ENCODE results near the gene ACP4.

Gene ACP4

GRCh38 chr19:50833802-50834167 lies 43.6 kb downstream of the ACP4 start:
- no peak for DNase-seq (ENCODE audit: low read depth)

GRCh38 chr19:50835103-50835784 lies 45.0 kb downstream of the ACP4 start:
- TF ChIP-seq CTCF (conservative IDR thresholded peaks at IDR 0.05; ENCODE audit: control insufficient read depth, insufficient read depth, low read depth, low read length): no peak
- no peak for DNase-seq (ENCODE audit: low read depth)
- peak overlapping the region; percentile 48 for H3K4me3 ChIP-seq (ENCODE audit: control insufficient read depth, low read depth, low read length)

More at GRCh38 chr19:50833802-50834167, 43.6 kb downstream of the ACP4 start:
- H3K4me3 ChIP-seq (ENCODE audit: control insufficient read depth, low read depth, low read length): no peak overlapping the region
- TF ChIP-seq CTCF (conservative IDR thresholded peaks at IDR 0.05; ENCODE audit: control insufficient read depth, insufficient read depth, low read depth, low read length): no peak

GRCh38 chr19:50835785-50836542 lies 45.7 kb downstream of the ACP4 start:
- DNase-seq (ENCODE audit: low read depth): peak; percentile 37
- peak overlapping the region; percentile 48 for H3K4me3 ChIP-seq (ENCODE audit: control insufficient read depth, low read depth, low read length)
- no peak for TF ChIP-seq CTCF (conservative IDR thresholded peaks at IDR 0.05; ENCODE audit: control insufficient read depth, insufficient read depth, low read depth, low read length)

GRCh38 chr19:50836543-50837195 lies 46.5 kb downstream of the ACP4 start:
- TF ChIP-seq CTCF (conservative IDR thresholded peaks at IDR 0.05; ENCODE audit: control insufficient read depth, insufficient read depth, low read depth, low read length): no peak
- DNase-seq (ENCODE audit: low read depth): no peak
- H3K4me3 ChIP-seq (ENCODE audit: control insufficient read depth, low read depth, low read length): no peak overlapping the region

GRCh38 chr19:50837300-50837699 lies 47.1 kb downstream of the ACP4 start:
- TF ChIP-seq CTCF (conservative IDR thresholded peaks at IDR 0.05; ENCODE audit: control insufficient read depth, insufficient read depth, low read depth, low read length): no peak
- no peak for DNase-seq (ENCODE audit: low read depth)
- H3K4me3 ChIP-seq (ENCODE audit: control insufficient read depth, low read depth, low read length): no peak overlapping the region

GRCh38 chr19:50838239-50838638 lies 48.0 kb downstream of the ACP4 start:
- peak; percentile 18 for TF ChIP-seq CTCF (conservative IDR thresholded peaks at IDR 0.05; ENCODE audit: control insufficient read depth, insufficient read depth, low read depth, low read length)
- DNase-seq (ENCODE audit: low read depth): no peak
- H3K4me3 ChIP-seq (ENCODE audit: control insufficient read depth, low read depth, low read length): no peak overlapping the region
